ENCODE measurements around the gene C11orf54. TPM values are rescaled to one million over a fixed set of nuclear protein-coding genes. Genes with fewer than 3 reads are reported as not detected.

The C11orf54 gene
- polyA plus RNA-seq, 3 donors = 8.3 to 23.6 (median 14.1) TPM

GRCh38 chr11:93734427-93735222, 6.8 kb upstream of the C11orf54 start:
- TF ChIP-seq, protein P1, sequence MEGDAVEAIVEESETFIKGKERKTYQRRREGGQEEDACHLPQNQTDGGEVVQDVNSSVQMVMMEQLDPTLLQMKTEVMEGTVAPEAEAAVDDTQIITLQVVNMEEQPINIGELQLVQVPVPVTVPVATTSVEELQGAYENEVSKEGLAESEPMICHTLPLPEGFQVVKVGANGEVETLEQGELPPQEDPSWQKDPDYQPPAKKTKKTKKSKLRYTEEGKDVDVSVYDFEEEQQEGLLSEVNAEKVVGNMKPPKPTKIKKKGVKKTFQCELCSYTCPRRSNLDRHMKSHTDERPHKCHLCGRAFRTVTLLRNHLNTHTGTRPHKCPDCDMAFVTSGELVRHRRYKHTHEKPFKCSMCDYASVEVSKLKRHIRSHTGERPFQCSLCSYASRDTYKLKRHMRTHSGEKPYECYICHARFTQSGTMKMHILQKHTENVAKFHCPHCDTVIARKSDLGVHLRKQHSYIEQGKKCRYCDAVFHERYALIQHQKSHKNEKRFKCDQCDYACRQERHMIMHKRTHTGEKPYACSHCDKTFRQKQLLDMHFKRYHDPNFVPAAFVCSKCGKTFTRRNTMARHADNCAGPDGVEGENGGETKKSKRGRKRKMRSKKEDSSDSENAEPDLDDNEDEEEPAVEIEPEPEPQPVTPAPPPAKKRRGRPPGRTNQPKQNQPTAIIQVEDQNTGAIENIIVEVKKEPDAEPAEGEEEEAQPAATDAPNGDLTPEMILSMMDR (IDR thresholded peaks at IDR 0.05) = no peak
- Histone ChIP-seq H3K36me3 (replicated peaks in 1 of 2; ENCODE audit: control insufficient read depth in 1 of 2, insufficient read depth in 2 of 2, low read length in 2 of 2) (peaks cover 98 to 99% of the 10 kb centered on the region in 2 donors), H3K27me3 (ENCODE audit: control insufficient read depth in 2 of 2, insufficient read depth in 2 of 2, low read length in 2 of 2) (no peaks in the 10 kb centered on the region), H3K4me3 (replicated peaks in 1 of 3; ENCODE audit: low read depth in 2 of 3, low read length in 3 of 3) (no peak overlapping the region), H3K79me2 (ENCODE audit: insufficient read depth, low read length) (peaks cover 52% of the 10 kb centered on the region), H3K27ac (ENCODE audit: low read depth in 1 of 2, low read length in 2 of 2) (peak overlapping the region in 1 of 2 donors; percentile 0), H3K9ac (ENCODE audit: insufficient read depth, low read length, poor library complexity, severe bottlenecking) (no peak overlapping the region), H3K4me1 (ENCODE audit: control insufficient read depth in 1 of 2, insufficient read depth in 2 of 2, low read length in 2 of 2) (peaks cover 15 to 20% of the 10 kb centered on the region in 2 donors), H4K20me1 (ENCODE audit: insufficient read depth, low read length) (peaks cover 86% of the 10 kb centered on the region), H2AFZ (ENCODE audit: insufficient read depth, low read depth, low read length, poor library complexity, severe bottlenecking) (no peak overlapping the region), H3K4me2 (replicated peaks; ENCODE audit: extremely low read depth, low read length, poor library complexity, severe bottlenecking) (no peak overlapping the region), H3K9me3 (replicated peaks in 1 of 2; ENCODE audit: control insufficient read depth in 1 of 2, insufficient read depth in 1 of 2, low read length in 2 of 2) (no peaks in the 10 kb centered on the region)
- H3K27ac Mint-ChIP-seq = peak overlapping the region in 1 of 7 donors; percentile 46
- H3K36me3 Mint-ChIP-seq = peaks cover 86 to 89% of the 10 kb centered on the region in 2 donors
- peaks cover 33% of the 10 kb centered on the region for H3K4me1 Mint-ChIP-seq
- H3K4me3 Mint-ChIP-seq = no peak overlapping the region
- intact Hi-C loops (cut with micrococcal nuclease) = no loop called here
- no CpG with 5 or more reads among the region's 1 CpG for WGBS (ENCODE audit: insufficient coverage)
- no peak for DNase-seq
- no peaks in the 10 kb centered on the region for H3K27me3 Mint-ChIP-seq (ENCODE audit: low read depth in 3 of 3)
- no peaks in the 10 kb centered on the region for H3K9me3 Mint-ChIP-seq

GRCh38 chr11:93735627-93736026, 5.8 kb upstream of the C11orf54 start:
- H3K36me3 ChIP-seq (replicated peaks in 1 of 2; ENCODE audit: control insufficient read depth in 1 of 2, insufficient read depth in 2 of 2, low read length in 2 of 2) = peaks cover 88 to 89% of the 10 kb centered on the region in 2 donors
- no peak overlapping the region for H2AFZ ChIP-seq (ENCODE audit: insufficient read depth, low read depth, low read length, poor library complexity, severe bottlenecking)
- H3K27me3 ChIP-seq (ENCODE audit: control insufficient read depth in 2 of 2, insufficient read depth in 2 of 2, low read length in 2 of 2) = no peaks in the 10 kb centered on the region
- no peak overlapping the region for H3K4me3 ChIP-seq (replicated peaks in 1 of 3; ENCODE audit: low read depth in 2 of 3, low read length in 3 of 3)
- peaks cover 93% of the 10 kb centered on the region for H4K20me1 ChIP-seq (ENCODE audit: insufficient read depth, low read length)
- no peak overlapping the region for H3K27ac Mint-ChIP-seq
- H3K9ac ChIP-seq (ENCODE audit: insufficient read depth, low read length, poor library complexity, severe bottlenecking) = no peak overlapping the region
- no peak overlapping the region for H3K4me3 Mint-ChIP-seq
- H3K9me3 ChIP-seq (replicated peaks in 1 of 2; ENCODE audit: control insufficient read depth in 1 of 2, insufficient read depth in 1 of 2, low read length in 2 of 2) = no peaks in the 10 kb centered on the region
- H3K4me2 ChIP-seq (replicated peaks; ENCODE audit: extremely low read depth, low read length, poor library complexity, severe bottlenecking) = no peak overlapping the region
- H3K4me1 ChIP-seq (ENCODE audit: control insufficient read depth in 1 of 2, insufficient read depth in 2 of 2, low read length in 2 of 2) = peaks cover 24 to 30% of the 10 kb centered on the region in 2 donors
- no CpG with 5 or more reads among the region's 1 CpG for WGBS (ENCODE audit: insufficient coverage)
- H3K27ac ChIP-seq (ENCODE audit: low read depth in 1 of 2, low read length in 2 of 2) = peak overlapping the region in 1 of 2 donors; percentile 13
- H3K79me2 ChIP-seq (ENCODE audit: insufficient read depth, low read length) = peaks cover 62% of the 10 kb centered on the region
- TF ChIP-seq, protein P1 (IDR thresholded peaks at IDR 0.05) = no peak
- peaks cover 78 to 82% of the 10 kb centered on the region in 2 donors for H3K36me3 Mint-ChIP-seq
- H3K9me3 Mint-ChIP-seq = no peaks in the 10 kb centered on the region
- intact Hi-C loops (cut with micrococcal nuclease) = no loop called here
- H3K27me3 Mint-ChIP-seq (ENCODE audit: low read depth in 3 of 3) = no peaks in the 10 kb centered on the region
- DNase-seq = no peak
- H3K4me1 Mint-ChIP-seq = peaks cover 42% of the 10 kb centered on the region

Measured in CD14-positive monocyte (primary cell).